ENCODE results near the gene TSPAN16.

GRCh38 chr19:11260996-11261395 lies 35.0 kb upstream of the TSPAN16 start:
- TF ChIP-seq CTCF (IDR thresholded peaks at IDR 0.05; ENCODE audit: low read length), result no peak
- TF ChIP-seq EZH2 (optimal IDR thresholded peaks at IDR 0.05; ENCODE audit: low read depth, low read length), result no peak

Data from MM.1S (cell line).